NCI-H2227 treated with DMSO at 0.1 percent for 48 hours (cell line): Measurements from ENCODE around the gene DHRS7B.
"Not testable (repeated sequence)": the region's sequence is repeated elsewhere in the genome, so short reads cannot be mapped to it uniquely, and the experiment has no call there.

Experiments
- DNase-seq: peaks from one replicate; lab custom pipeline; 2025; lab: John Stamatoyannopoulos, UW

DHRS7B gene

DNA sequence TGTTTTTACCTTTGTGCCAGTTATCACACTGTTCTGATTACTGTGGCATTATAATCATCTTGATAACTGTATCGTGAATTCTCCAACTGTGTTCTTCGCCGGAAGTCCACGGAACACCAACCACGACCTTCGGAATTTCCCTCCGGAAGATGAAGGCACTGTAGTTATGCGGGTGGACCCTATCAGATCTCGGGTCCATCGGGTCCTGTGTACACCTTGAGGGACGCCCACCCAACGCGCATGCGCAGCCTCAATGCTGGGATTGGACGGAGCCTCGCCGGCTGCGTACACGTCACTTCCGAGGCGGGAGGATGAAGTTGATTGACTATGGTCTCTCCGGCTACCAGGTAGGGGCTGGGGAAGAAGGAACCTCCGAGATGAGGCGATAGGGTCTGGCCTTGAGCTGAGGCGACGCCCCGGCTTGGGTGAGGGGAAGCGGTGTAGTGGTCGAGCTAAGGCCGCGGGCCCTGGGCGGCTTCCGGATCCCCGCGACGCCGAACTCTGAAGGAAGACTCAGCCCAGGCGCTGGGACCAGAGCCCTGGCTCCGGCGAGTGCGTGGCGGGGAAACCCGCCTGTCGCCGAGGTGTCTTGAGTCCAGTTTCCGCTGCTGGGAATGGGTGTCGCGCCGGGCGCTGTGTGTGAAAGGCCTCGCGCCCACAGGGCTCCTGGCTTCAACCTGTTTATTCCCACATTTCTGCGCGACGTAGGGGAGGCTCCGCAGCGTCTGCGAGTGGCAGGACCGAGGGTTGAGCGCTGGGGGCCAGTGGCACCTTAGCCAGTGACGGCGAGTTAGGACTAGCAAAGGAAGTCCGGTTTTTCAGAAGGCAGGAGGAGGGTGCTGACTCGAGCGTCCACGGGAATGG is at the start of gene DHRS7B:
DHRS7B (plus strand) TSS at position 320 of the 864 bp plus-strand sequence; CDS start at position 328, 8 bp downstream.
- DNase-seq: peak; percentile 89

DNA sequence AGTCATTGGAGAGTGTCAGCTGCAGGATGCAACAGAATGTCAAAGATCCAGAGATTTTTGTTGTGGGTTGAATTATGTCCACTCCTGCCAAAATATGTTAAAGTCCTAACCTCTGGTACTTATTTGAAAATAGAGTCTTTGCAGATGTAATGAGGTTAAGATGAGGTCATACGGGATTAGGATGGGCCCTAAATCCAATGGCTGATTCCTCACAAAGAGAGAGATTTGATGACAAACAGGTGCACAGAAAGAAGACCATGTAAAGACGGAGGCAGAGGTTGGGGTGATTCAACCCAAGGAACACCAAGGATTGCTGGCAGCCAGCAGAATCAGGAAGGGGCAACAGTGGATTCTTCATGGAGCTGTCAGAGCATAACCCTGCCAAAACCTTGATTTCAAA is 49.5 kb upstream of the DHRS7B start:
- no peak for DNase-seq

GRCh38 chr17:21078016-21078780 is 48.6 kb upstream of the DHRS7B start:
- DNase-seq: no peak

- DNase-seq: no peak
Observed at GRCh38 chr17:21079196-21079595, 47.6 kb upstream of the DHRS7B start.

- DNase-seq: no peak
Observed at GRCh38 chr17:21082001-21082436, 44.7 kb upstream of the DHRS7B start.

- not testable (repeated sequence) for DNase-seq
Observed at GRCh38 chr17:21085280-21085679, 41.5 kb upstream of the DHRS7B start.

DNA sequence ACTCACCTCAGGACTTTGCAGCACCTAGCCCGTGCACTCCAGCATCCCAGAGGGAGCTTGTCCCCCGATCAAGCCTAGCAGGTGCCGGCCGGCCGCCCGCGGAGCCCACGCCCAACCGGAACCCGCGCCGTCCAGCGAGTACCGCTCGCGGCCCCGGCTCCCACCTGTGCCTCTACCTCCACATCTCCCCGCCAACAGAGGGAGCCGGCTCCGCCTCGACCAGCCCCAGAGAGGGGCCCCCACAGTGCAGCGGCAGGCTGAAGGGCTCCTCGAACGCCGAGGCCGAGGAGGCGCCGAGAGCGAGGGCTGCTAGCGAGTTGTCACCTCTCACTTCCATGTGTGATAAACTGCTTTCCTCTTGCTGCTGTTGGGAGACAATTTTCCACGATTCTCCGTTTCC is 41.1 kb upstream of the DHRS7B start:
- no peak for DNase-seq

DNA sequence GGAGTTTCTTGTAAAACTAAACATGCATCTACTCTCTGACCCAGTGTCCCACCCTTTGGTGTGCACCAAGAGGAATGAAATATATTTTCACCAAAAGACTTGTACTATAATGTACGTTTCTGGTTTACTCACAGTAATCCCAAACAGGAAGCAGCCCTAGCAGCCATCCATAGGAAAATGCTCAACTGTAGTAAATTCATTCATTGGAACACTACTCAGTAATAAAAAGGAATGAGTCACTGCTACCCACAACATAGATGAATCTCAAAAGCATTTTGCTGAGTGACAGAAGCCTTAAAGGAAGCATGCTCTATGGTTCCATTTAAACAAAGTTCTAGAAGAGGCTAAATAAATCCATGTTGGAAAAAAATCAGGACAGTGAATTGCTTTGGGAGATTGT is 37.6 kb upstream of the DHRS7B start:
- DNase-seq: no peak

DNA sequence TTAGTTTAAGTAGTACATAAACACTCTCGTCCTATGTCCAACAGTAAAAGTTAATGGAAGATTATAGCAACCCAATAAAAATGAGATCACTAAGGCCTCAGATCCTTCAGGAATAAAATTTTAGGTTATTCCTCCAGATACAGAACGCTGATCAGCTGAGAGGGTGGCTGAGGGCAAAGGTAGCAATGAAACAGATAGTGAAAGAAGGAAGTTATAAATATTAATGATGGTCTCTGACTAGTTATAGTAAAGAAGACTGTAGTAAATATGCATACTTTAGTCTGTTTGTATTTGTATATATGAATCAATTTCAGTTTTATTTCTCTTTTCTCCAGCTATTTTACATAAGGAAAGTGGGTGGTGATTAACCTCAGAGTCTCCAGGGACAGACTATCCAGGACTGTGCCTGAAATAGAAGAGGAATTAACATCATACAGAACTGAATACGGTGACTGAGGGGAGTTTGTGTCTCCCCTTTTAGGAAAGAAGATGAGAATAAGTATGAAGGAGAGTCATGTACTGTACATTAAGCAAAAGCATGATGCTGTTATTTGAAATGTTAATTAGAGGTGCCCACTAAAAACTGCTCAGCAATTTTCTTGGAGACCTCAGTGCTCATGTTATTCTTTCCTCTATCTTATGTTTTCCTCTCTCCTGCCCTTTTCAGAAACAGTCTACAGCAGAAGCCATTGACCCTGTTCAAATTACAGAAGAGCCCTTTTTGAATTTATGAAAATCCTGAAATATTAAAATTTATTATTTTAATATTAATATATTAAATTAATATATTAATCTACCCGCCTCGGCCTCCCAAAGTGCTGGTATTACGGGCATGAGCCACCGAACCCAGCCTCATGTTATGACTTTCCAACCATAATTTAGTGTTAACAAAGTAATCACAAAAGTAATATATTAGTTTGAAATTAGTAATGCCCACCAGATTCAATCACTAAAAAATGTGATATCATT is 36.5 kb upstream of the DHRS7B start:
- no peak for DNase-seq

GRCh38 chr17:21090902-21091618 is 35.7 kb upstream of the DHRS7B start:
- DNase-seq: no peak

- DNase-seq: no peak
Observed at GRCh38 chr17:21094298-21094704, 32.5 kb upstream of the DHRS7B start.

DNA sequence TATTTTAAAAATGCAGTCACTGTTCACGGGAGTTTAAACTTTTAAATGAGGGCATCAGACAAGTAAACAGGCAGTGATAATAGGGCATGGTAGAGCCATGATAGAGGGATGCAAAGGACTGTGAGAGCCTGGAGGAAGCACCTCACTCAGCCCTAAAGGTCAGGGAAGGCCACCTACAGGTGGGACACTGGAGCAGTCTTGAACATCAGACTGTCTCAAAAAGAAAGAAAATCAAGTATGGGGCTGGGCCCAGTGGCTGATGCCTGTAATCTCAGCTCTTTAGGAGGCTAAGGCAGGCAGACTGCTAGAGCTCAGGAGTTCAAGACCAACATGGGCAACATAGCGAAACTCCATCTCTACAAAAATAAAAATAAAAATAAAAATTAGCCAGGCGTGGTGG is 31.0 kb upstream of the DHRS7B start:
- DNase-seq: no peak

- DNase-seq: no peak
Observed at GRCh38 chr17:21096874-21097273, 29.9 kb upstream of the DHRS7B start.

- peak; percentile 87 for DNase-seq
Observed at GRCh38 chr17:21098934-21099689, 27.7 kb upstream of the DHRS7B start.

GRCh38 chr17:21100636-21101035 is 26.1 kb upstream of the DHRS7B start:
- DNase-seq: no peak

DNA sequence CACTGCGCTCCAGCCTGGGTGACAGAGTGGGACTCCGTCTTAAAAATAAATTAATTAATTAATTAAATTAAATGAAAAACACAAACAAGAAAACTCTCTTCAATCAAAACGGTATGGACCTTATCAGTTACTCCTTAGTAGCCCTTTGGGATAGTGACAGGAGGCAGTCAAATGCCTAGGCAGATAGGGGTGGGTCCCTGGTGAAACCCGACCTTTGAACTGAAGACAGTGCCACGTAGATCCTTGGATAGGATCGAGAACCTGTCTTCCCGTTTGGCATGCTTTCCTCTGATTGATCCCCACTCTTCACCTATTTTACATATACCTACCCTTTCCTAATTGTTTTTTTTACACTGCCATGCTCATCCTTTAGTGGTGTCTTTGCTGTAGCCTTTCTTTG is 22.2 kb upstream of the DHRS7B start:
- DNase-seq: no peak

DNA sequence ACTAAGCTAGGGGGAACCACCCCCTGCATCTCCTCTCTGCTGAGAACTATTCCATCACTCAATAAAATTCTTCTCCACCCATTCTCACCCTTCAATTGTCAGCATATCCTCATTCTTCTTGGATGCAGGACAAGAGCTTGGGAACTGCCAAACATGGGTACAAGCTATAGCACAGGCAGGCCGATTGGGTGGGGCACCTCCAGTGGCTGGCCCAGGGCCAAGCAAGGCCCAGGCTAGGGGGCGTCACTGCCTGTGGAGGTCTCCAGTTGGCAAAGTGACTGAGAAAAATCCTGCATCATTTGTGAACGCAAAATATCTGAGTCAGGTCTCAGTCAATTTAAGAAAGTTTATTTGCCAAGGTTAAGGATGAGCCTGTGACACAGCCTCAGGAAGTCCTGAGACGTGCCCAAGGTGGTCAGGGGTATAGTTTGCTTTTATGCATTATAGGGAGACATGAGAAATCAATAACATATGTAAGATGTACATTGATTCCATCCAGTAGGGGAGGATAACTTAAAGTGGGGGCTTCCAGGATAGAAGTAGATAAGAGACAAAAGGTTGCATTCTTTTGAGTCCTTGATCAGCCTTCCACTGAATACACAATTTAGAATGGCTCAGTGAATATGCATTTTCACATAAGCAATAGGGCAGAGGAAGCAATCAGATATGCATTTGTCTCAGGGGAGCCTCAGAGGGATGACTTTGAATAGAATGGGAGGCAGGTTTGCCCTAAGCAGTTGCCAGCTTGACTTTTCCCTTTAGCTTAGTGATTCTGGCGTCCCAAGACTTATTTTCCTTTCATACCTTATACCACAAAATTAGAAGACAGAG is 21.5 kb upstream of the DHRS7B start:
- DNase-seq: no peak

DNA sequence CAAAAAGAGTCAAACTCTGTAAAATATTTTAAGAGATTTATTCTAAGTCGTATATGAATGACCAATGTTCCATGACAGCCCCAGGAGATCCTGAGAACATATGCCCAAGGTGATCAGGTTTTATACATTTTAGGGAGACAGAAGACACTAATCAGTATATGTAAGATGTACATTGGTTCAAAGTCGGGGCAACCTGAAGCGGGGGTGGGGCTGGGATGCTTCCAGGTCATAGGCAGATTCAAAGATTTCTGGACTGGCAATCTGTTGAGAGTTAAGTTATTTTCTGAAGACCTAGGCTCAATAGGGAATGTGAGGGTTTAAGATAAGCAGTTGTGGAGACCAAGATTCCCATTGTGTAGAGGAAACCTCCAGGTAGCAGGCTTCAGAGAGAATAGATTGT is 20.4 kb upstream of the DHRS7B start:
- DNase-seq: no peak

DNA sequence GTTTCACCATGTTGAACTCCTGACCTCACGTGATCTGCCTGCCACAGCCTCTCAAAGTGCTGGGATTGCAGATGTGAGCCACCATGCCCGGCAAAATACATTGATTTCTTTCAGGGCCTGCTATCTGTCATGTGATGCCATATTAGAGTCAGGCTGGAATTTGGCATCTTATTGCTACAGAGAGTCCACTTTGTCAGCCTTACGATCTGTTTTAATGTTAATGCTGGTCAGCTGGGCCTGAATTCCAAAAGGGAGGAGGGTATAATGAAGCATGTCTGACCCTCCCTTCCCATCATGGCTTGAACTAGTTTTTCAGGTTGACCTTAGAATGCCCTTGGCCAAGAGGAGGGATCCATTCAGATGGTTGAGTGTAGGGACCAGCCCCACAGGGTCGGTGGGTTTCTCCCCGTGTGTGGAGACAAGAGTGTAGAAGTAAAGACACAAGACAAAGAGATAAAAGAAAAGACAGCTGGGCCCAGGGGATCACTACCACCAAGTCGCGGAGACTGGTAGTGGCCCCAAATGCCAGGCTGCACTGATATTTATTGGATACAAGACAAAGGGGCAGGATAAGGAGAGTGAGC is 19.6 kb upstream of the DHRS7B start:
- not testable (repeated sequence) for DNase-seq
